ENCODE data around the gene MAP3K5.

GRCh38 chr6:136662347-136663237 lies 129.7 kb downstream of the MAP3K5 start:
- TF ChIP-seq, protein P1, sequence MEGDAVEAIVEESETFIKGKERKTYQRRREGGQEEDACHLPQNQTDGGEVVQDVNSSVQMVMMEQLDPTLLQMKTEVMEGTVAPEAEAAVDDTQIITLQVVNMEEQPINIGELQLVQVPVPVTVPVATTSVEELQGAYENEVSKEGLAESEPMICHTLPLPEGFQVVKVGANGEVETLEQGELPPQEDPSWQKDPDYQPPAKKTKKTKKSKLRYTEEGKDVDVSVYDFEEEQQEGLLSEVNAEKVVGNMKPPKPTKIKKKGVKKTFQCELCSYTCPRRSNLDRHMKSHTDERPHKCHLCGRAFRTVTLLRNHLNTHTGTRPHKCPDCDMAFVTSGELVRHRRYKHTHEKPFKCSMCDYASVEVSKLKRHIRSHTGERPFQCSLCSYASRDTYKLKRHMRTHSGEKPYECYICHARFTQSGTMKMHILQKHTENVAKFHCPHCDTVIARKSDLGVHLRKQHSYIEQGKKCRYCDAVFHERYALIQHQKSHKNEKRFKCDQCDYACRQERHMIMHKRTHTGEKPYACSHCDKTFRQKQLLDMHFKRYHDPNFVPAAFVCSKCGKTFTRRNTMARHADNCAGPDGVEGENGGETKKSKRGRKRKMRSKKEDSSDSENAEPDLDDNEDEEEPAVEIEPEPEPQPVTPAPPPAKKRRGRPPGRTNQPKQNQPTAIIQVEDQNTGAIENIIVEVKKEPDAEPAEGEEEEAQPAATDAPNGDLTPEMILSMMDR (IDR thresholded peaks at IDR 0.05): no peak
- TF ChIP-seq POLR2A (IDR thresholded peaks at IDR 0.05): no peak

Data from adrenal gland (tissue), 5 donors.